A549 (cell line): ENCODE results near the gene RRH. TPM values are rescaled to one million over a fixed set of nuclear protein-coding genes. Genes with fewer than 3 reads are reported as not detected.

Source experiments
- ATAC-seq, 2 experiments: fragments of 200-7000 bp in 1 of 2; fragments of >200 bp in 1 of 2; cut with Nextera tagmentation in 1 of 2; cut with Tn5 transposase in 1 of 2; 3 replicates each; pipeline versions ENCODE4 v1.8.0 to v1.9.1; 2018 to 2020; ENCODE audit warnings: mild to moderate bottlenecking in 1 of 2, moderate library complexity in 1 of 2
- CTCF ChIA-PET: fragments of 300-600 bp; sonication (Branson Sonifier 250); formaldehyde crosslinking; extraction: SDS; loops from one replicate; lab custom pipeline; 2021; ENCODE audit warnings: antibody characterized with exemption, inconsistent platforms; lab: Yijun Ruan, JAX
- POLR2A ChIA-PET: fragments of 350-600 bp; formaldehyde crosslinking; extraction: SDS; loops from one replicate; lab custom pipeline; 2021; ENCODE audit warnings: antibody characterized with exemption, inconsistent platforms; lab: Yijun Ruan, JAX
- DNase-seq, 2 experiments: peaks; one replicate each; pipeline versions ENCODE4 v3.0.0 to v3.0.0-alpha.2; 2011 to 2016; ENCODE audit warnings: low read depth in 1 of 2, low spot score in 1 of 2
- FAIRE-seq: peaks from 2 replicates; lab custom pipeline; 2011; peaks lifted over from hg19 to GRCh38; lab: Jason Lieb, UNC
- H3K27ac ChIP-seq, 2 experiments: fragments of >200 bp; sonication (Bioruptor Twin); formaldehyde crosslinking; 3 replicates each; pipeline ENCODE4 v1.5.1; 2016 to 2017
- H3K4me1 ChIP-seq: fragments of >200 bp; sonication (Bioruptor Twin); formaldehyde crosslinking; 3 replicates; pipeline ENCODE4 v1.6.1; 2016
- H3K4me2 ChIP-seq: fragments of >200 bp; sonication (Bioruptor Twin); formaldehyde crosslinking; 3 replicates; pipeline ENCODE4 v1.6.1; 2016
- H3K4me3 ChIP-seq: fragments of >200 bp; sonication (Bioruptor Twin); formaldehyde crosslinking; 3 replicates; pipeline ENCODE4 v1.5.1; 2016
- H3K9me3 ChIP-seq: fragments of >200 bp; sonication (Bioruptor Twin); formaldehyde crosslinking; 3 replicates; pipeline ENCODE4 v1.6.1; 2016
- ATOH8 ChIP-seq: fragments of 250-450 bp; sonication (Bioruptor Pico); IDR thresholded peaks from 2 replicates; pipeline ENCODE4 v1.5.0; 2020; ENCODE audit warnings: low read depth, mild to moderate bottlenecking, moderate library complexity
- BCL3 ChIP-seq: fragments of >200 bp; sonication (Bioruptor Twin); formaldehyde crosslinking; IDR thresholded peaks from 3 replicates; pipeline ENCODE4 v1.6.1; 2016
- CBX2 ChIP-seq: fragments of 200-600 bp; sonication (generic); IDR thresholded peaks from 2 replicates; pipeline ENCODE4 v1.6.1; 2016; ENCODE audit warnings: low read depth, mild to moderate bottlenecking, borderline replicate concordance
- CHD4 ChIP-seq: fragments of 200-600 bp; sonication (generic); IDR thresholded peaks from 2 replicates; pipeline ENCODE4 v1.6.1; 2016; ENCODE audit warnings: antibody characterized with exemption, mild to moderate bottlenecking, borderline replicate concordance
- CTCF ChIP-seq: fragments of >200 bp; sonication (Bioruptor Twin); formaldehyde crosslinking; IDR thresholded peaks from 3 replicates; pipeline ENCODE4 v1.5.1; 2016
- E2F6 ChIP-seq: IDR thresholded peaks from 2 replicates; pipeline ENCODE4 v1.6.1; 2012; ENCODE audit warnings: low read depth, borderline replicate concordance
- FOSB ChIP-seq: fragments of 250-450 bp; sonication (Bioruptor Pico); IDR thresholded peaks from 2 replicates; pipeline ENCODE4 v1.5.0; 2020; ENCODE audit warnings: mild to moderate bottlenecking, moderate library complexity
- HDAC2 ChIP-seq: fragments of 200-600 bp; sonication (generic); IDR thresholded peaks from 2 replicates; pipeline ENCODE4 v1.6.1; 2016
- HEYL ChIP-seq: fragments of 250-450 bp; sonication (Bioruptor Pico); IDR thresholded peaks from 2 replicates; pipeline ENCODE4 v1.8.0; 2021; ENCODE audit warnings: mild to moderate bottlenecking, moderate library complexity
- HOXA7 ChIP-seq: fragments of 250-450 bp; sonication (Bioruptor Pico); IDR thresholded peaks from 2 replicates; pipeline ENCODE4 v1.5.0; 2020; ENCODE audit warnings: mild to moderate bottlenecking, moderate library complexity
- KDM5A ChIP-seq: fragments of 200-600 bp; sonication (generic); IDR thresholded peaks from 2 replicates; pipeline ENCODE4 v1.6.1; 2016; ENCODE audit warnings: antibody characterized with exemption, mild to moderate bottlenecking
- MAZ ChIP-seq: fragments of 150-350 bp; IDR thresholded peaks from 2 replicates; pipeline ENCODE4 v1.6.1; 2014; ENCODE audit warnings: antibody characterized with exemption, low read depth, low read length, borderline replicate concordance
- NFE2L2 ChIP-seq: fragments of 150-350 bp; conservative IDR thresholded peaks from 2 replicates; pipeline ENCODE4 v1.6.1; 2014; ENCODE audit warnings: low read length
- NPAS2 ChIP-seq: fragments of 250-450 bp; sonication (Bioruptor Pico); IDR thresholded peaks from 2 replicates; pipeline ENCODE4 v1.8.0; 2022; ENCODE audit warnings: mild to moderate bottlenecking, moderate library complexity, borderline replicate concordance
- POLR2AphosphoS2 ChIP-seq: conservative IDR thresholded peaks from 2 replicates; pipeline ENCODE4 v1.6.1; 2012; ENCODE audit warnings: low read length, improper control_type of control experiment, inconsistent platforms
- RARB ChIP-seq: fragments of 250-450 bp; sonication (Bioruptor Pico); IDR thresholded peaks from 2 replicates; pipeline ENCODE4 v1.8.0; 2021; ENCODE audit warnings: mild to moderate bottlenecking, moderate library complexity
- REST ChIP-seq: fragments of 200-600 bp; sonication (generic); IDR thresholded peaks from 2 replicates; pipeline ENCODE4 v1.6.1; 2016; ENCODE audit warnings: antibody characterized with exemption, mild to moderate bottlenecking, moderate library complexity
- RNF2 ChIP-seq: fragments of 200-600 bp; sonication (generic); IDR thresholded peaks from 2 replicates; pipeline ENCODE4 v1.6.1; 2016; ENCODE audit warnings: low read depth, mild to moderate bottlenecking, antibody characterized with exemption, moderate library complexity, borderline replicate concordance
- SREBF2 ChIP-seq: fragments of 450-650 bp; IDR thresholded peaks from 2 replicates; pipeline ENCODE4 v1.6.1; 2014; ENCODE audit warnings: mild to moderate bottlenecking, moderate library complexity
- TFCP2L1 ChIP-seq: fragments of 250-450 bp; sonication (Bioruptor Pico); IDR thresholded peaks from 2 replicates; pipeline ENCODE4 v1.5.0; 2021; ENCODE audit warnings: mild to moderate bottlenecking
- ZFP36 ChIP-seq: fragments of 450-650 bp; IDR thresholded peaks from 2 replicates; pipeline ENCODE4 v1.6.1; 2014; ENCODE audit warnings: borderline replicate concordance; ENCODE audit not compliant: partially characterized antibody
- WGBS: methylation state at CpG from one replicate; pipeline ENCODE4 v1.1.6; 2017; ENCODE audit errors: missing lambda C conversion rate; 5-methylcytosine and 5-hydroxymethylcytosine counted together
- polyA plus RNA-seq, 4 experiments: library from polyadenylated mRNA; depleted of rRNA in 3 of 4; stranded (reverse); fragments of >200 nt; fragmentation: RNase III in 1 of 4; extraction: RNeasy Plus Mini Kit Qiagen cat#74134 plus additional on column Dnase treatment in 1 of 4; gene quantifications; 2 replicates in 3 of 4; 3 replicates in 1 of 4; pipeline ENCODE4 v1.2.3, GENCODE V29; 2011 to 2017
- TF ChIP-seq, protein P1 (sequence below): fragments of 450-650 bp; IDR thresholded peaks from 2 replicates; pipeline ENCODE4 v1.6.1; 2014; ENCODE audit warnings: antibody characterized with exemption

The RRH gene
- polyA plus RNA-seq, 2 of the 4 experiments (the other 2 are of a cell fraction): 0.10 to 0.18 TPM

DNA sequence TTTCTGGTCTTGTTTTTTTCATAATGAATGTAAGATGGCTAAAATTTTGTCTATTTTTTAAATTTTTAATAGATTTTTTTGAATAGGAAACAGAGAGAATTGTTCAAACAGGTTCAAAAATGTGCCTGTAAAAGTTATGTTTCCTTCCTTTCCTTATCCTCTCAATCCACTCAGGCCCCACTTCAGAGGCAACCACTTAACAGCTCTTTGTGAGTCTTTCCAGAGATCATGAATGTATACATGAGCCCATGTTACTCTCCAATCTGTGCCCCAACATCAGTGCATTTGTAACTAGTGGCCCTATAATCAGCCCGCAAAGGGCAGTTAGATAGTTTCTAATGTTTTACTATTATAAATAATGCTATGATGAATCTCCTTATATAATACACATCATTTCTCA, 40.0 kb upstream of the RRH start:
- POLR2A ChIA-PET: no interaction called here
- no peak overlapping the region for H3K27ac ChIP-seq
- H3K4me2 ChIP-seq: no peak overlapping the region
- FAIRE-seq (no peak), DNase-seq (no peak), ATAC-seq (no peak)
- TF ChIP-seq ZFP36 (no peak), CHD4 (no peak), RNF2 (no peak), MAZ (no peak), HEYL (CRISPR knock-in tag) (no peak), POLR2AphosphoS2 (no peak), CTCF (no peak), TFCP2L1 (CRISPR knock-in tag) (no peak), E2F6 (no peak), BCL3 (no peak), SREBF2 (no peak), HDAC2 (no peak)
- 93% methylated on average over 1 of the region's 1 CpG for WGBS
- no peaks in the 10 kb centered on the region for H3K4me1 ChIP-seq
- no peaks in the 10 kb centered on the region; the same call in 2 of the 3 replicates for H3K9me3 ChIP-seq
- CTCF ChIA-PET: no interaction called here
- H3K4me3 ChIP-seq: no peak overlapping the region

DNA sequence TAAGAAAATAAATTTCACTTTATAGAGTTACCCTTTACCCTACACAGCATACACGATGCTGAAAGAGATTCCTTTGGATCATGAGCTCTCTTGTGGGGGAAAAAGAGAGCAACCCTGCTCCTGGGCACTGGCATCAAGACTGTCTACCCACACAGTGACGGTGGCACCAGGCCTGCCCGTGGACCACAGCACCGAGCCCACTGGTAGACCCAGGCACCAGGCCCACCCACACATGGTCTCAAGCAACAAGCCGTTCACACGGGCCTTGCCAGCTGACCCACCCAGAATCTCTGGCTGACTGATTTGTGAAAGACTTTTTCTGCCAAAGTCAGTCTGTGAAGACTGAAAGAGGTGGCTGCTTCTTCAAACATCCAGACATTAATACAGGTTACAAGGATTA, 32.7 kb upstream of the RRH start:
- DNase-seq (no peak), FAIRE-seq (no peak), ATAC-seq (no peak)
- Histone ChIP-seq H3K4me3 (no peak overlapping the region), H3K4me1 (no peaks in the 10 kb centered on the region), H3K27ac (no peak overlapping the region), H3K4me2 (no peak overlapping the region), H3K9me3 (no peaks in the 10 kb centered on the region)
- ChIA-PET CTCF (interaction anchor here (1.3 kb wide), 1 partner anchor 9 kb away, joined by 7 read pairs; no protein-coding TSS in a partner anchor), POLR2A (no interaction called here)
- TF ChIP-seq RARB (no peak), HOXA7 (CRISPR knock-in tag) (no peak), BCL3 (no peak), KDM5A (no peak), CBX2 (no peak), REST (no peak), NFE2L2 (no peak), HEYL (CRISPR knock-in tag) (no peak), FOSB (CRISPR knock-in tag) (no peak), ATOH8 (no peak), NPAS2 (no peak), CHD4 (no peak)
- TF ChIP-seq, protein P1, sequence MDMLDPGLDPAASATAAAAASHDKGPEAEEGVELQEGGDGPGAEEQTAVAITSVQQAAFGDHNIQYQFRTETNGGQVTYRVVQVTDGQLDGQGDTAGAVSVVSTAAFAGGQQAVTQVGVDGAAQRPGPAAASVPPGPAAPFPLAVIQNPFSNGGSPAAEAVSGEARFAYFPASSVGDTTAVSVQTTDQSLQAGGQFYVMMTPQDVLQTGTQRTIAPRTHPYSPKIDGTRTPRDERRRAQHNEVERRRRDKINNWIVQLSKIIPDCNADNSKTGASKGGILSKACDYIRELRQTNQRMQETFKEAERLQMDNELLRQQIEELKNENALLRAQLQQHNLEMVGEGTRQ: no peak
- 14% methylated on average over 2 of the region's 6 CpGs for WGBS
